Measurements from ENCODE around the gene ERN2. TPM values are rescaled to one million over a fixed set of nuclear protein-coding genes. Genes with fewer than 3 reads are reported as not detected.
"Not testable (repeated sequence)": the region's sequence is repeated elsewhere in the genome, so short reads cannot be mapped to it uniquely, and the experiment has no call there.

Gene ERN2
- total RNA-seq, result not detected
- long read RNA-seq, result 0 reads

DNA sequence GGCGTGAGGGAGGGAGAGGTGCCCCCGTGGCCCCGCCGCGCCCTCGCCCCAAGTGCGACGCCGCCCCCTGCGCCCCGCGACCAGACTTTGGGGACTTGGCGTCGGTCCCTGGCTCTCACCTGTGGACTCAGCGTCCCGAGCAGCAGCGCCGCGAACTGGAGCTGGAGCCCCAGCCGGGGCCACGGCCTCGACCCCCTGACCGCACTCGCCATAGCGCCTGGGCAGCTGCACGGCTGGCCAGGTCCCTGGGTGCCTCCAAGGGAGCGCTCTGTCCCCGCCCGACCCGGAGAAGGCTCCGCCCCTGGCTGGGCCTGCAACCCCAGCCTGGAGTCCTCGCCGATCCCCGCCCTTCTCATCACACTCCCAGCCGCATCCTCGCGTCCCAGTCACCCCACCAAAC is at the start of gene ERN2:
Gene ERN2 (minus strand): TSS at position 247 of the 400 bp plus-strand sequence. CDS start 35 bp downstream, at position 212.
- no peak for ATAC-seq
- intact Hi-C loops (cut with micrococcal nuclease), result no loop called here
- DNase-seq, result no peak

DNA sequence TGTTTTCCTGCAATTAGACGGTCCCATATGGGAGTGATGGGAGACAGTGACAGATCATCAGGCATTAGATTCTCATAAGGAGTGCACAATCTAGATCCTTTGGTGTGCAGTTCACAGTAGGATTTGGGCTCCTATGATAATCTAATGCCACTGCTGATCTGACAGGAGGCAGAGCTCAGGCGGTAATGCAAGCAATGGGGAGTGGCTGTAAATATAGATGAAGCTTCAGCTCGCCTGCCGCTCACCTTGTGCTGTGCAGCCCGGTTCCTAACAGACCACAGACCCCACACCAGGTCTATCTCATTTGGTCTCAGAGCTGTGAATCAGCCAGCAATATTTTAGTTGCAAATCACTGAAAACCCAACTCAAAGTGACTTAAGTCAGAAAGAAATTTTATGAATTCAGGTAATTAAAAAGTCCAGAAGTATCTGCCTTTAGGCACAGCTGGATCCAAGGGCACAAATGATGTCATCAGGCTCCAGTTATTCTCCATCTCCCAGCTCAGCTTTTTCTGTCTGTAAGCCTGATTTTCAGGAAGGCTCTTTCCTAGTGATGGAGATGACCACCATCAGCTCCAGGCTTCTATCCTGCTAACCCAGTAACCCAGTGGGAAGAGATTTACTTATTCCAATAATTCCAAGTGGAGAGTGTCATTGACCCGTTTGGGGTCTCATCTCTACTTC is 45.1 kb upstream of the ERN2 start:
- intact Hi-C loops (cut with micrococcal nuclease), result no loop called here
- ATAC-seq (no peak), DNase-seq (no peak)

DNA sequence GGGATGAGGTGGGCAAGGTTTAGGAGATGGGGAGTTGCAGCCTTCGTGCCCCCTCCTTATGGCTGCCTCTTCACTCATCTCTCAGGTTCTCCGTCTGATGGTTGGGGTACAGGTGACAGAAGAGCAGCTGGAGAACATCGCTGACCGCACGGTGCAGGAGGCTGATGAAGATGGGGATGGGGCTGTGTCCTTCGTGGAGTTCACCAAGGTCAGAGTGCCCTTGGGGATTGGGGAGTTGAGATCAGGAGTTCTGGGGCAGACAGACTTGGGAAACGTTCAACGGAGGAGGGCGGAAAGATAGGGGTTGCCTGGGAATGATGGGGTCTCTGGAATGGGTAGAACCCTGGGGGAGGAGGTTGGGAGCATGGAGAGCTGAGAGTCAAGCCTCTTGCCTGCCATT is 44.1 kb upstream of the ERN2 start:
- intact Hi-C loops (cut with micrococcal nuclease), result no loop called here
- no peak for ATAC-seq
- no peak for DNase-seq

DNA sequence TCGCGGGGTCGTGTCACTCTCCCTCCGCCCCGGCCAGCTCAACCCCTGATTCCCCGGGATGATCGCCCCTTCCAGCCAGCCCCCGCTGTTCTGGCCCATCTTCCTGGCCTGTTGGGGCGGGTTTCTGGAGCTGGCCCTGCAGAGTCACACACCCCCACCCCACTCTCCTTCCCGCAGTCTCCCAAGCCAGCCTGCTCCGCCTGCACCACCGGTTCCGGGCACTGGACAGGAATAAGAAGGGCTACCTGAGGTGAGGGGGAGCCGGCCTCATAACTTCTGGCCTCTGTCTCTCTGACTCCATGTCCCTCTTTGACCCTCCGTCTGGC is 42.4 kb upstream of the ERN2 start:
- DNase-seq, result no peak
- intact Hi-C loops (cut with micrococcal nuclease), result no loop called here
- no peak for ATAC-seq

DNA sequence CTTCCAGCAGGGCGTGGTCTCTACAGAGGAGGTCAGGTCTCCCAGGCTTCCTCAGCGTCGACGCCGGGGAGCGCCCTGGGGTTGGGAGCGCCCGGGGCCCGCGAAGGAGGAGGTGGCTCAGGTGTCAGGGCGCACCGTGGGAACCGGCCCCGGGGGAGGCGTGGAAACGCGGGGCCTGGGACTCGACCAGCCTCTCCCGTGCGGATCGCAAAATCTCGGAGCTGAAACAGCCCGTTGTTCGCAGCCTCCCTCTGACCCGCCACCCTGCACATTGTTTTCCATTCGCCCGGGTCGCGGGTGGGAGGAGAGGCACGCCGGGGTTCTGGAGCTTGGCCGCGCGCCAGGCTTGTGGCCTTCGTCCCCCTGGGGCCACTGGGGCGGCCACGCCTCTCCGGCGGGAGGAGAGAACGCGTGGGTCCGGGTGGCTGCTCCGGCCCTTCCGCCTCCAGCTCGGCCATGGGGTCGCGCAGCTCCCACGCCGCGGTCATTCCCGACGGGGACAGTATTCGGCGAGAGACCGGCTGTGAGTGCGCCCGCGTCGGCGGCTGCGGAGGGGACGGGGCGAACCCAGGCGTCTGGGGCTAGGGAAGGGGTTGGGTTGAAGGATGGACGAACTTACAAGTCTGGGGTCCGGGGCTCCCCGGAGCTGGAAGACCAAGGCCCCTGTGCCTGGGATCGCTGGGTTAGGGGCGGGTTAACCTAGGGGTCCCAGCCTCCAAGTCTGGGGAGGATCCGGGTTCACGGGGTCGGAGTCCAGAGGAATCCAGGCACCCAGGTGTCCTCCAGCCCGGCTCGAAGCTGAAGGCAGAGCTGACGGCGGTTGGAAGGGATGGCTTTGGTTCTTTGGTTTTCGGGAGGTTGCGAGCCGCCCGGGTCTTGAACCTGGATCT is 41.8 kb upstream of the ERN2 start, which contains the start of gene CHP2:
Gene CHP2 (plus strand): TSS at position 433 of the 890 bp plus-strand sequence. CDS start 24 bp downstream, at position 457.
- no peak for ATAC-seq
- intact Hi-C loops (cut with micrococcal nuclease), result no loop called here

DNA sequence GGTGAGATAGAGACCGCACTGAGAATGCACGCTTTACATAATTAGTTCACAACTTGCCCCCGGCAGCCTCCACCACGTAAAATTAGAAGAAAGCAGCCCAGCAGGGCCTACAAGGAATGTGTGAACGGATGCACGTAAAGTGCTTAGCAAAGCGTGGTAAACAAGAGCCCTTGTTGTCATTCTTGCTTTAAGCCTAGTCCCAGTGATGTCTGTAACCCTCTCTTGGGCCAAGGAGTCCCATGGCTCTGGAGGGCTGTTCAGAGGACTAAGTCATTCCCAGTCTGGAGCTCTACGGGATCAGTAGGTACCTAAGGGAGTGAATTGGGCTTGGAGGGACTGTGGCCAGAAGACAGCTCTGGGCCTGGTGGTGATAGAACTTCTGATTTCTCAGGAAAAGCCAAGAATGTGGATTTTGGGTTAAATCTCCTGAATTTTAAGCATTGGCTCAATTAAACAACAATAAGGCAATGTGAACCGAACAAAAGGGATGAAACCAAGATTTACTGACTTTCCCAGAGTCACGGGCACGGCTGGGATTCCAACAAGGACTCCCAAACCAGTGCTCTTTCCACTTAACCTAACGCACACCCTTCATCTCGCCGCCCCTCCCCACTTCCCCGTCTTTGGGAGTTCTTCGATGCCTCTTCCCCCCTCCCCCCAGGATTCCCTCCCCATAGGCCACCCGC is 41.0 kb upstream of the ERN2 start:
- intact Hi-C loops (cut with micrococcal nuclease), result no loop called here
- DNase-seq, result no peak
- ATAC-seq, result no peak

More for the DNA sequence above, 41.8 kb upstream of the ERN2 start, which contains the start of gene CHP2:
- peak; percentile 45 for DNase-seq

DNA sequence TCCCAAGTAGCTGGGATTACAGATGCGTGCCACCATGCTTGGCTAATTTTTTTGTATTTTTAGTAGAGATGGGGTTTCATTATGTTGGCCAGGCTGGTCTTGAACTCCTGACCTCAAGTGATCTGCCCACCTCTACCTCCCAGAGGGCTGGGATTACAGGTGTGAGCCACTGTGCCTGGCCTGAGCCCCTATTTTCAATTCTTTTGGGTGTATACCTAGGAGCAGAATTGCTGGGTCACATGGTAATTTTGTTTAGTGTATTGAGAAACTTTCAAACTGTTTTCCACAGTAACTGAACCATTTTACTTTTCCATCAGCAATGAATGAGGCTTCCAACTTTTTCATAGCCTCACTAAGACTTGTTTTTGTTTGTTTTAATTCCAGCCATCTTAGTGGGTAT is 38.0 kb upstream of the ERN2 start:
- DNase-seq; intact Hi-C loops (cut with micrococcal nuclease); ATAC-seq: not testable (repeated sequence)

DNA sequence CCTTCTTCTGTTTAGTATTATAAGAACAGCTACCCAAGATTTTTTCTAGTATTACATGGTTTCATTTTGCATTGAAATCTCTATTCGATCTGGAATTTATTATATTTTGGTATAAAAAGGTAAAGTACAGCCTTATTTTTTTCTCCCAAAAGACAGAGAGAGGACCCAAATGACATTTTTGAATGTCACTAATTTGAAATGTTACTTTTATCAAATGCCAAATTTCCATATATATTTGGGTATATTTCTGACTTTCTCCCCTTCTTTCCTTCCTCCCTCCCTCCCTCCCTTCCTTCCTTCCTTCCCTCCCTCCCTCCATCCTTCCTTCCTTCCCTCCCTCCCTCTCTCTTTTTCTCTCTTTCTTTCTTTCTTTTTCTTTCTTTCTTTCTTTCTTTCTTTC is 35.6 kb upstream of the ERN2 start:
- ATAC-seq (no peak), DNase-seq (no peak)
- intact Hi-C loops (cut with micrococcal nuclease), result no loop called here

DNA sequence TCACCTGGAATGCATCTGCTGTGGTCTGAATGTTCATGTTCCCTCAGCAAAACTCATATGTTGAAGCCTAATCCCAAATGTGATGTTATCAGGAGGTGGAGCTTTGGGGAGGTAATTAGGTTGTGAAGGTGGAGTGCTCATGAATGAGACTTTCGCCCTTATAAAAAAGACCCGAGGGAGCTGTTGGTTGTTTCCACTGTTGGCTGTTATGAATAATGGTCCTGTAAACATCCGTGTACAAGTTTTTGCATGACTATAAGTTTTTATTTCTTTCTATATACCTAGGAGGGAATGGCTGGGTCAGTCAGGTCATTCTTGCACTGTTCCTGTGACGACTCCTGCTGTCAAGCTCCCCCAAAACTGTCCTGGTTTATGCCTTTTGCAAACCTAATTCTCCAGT is 32.2 kb upstream of the ERN2 start:
- intact Hi-C loops (cut with micrococcal nuclease), result no loop called here
- ATAC-seq (no peak), DNase-seq (no peak)

DNA sequence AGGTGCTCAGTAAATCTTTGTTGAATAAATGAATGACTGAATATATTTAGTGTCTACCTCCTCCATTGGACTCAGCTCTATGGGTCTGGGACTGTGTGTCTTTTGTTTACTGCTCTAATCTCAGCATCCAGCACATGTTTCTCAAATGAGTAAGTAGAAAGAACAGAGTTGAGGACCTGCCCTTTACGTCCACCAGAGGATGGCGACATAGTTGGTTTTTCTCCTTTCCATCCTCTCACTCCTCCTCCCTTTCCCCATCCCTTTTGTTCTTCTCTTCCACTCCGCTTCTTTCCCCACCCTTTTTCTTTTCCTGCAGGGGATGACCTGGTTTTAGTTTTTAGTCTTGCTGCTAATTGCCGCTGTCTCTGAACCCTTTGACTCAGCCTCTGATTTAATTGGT is 29.7 kb upstream of the ERN2 start:
- no peak for ATAC-seq
- intact Hi-C loops (cut with micrococcal nuclease), result no loop called here
- DNase-seq, result no peak

DNA sequence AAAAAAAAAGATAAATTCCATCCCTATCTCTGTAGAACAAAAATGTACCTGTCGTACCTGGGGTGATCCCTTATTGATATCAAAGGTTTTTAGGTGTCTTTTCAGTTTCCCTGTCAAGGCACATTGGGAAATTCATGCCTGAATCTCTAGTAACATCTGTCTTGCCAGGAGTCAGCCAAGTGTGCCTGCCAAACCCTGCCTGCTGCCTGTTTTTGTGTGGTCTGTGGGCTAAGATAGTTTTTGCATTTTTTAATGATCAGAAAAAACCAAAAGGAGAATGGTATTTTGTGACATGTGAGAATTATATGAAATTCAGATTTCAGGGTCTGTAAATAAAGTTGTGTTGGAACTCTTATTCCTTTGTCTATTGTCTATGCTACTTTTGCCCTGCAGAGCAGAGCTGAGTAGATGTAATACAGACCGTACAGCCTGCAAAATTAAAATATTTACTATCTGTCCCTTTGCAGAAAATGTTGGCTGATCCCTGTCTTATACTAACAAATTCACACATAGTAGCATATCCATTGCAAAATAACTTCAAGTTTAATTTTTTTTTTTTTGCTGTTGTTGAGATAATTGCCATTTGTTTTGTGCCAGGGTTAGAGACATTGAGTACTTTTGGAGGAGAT is 28.8 kb upstream of the ERN2 start:
- no peak for ATAC-seq
- intact Hi-C loops (cut with micrococcal nuclease), result no loop called here
- DNase-seq, result no peak

DNA sequence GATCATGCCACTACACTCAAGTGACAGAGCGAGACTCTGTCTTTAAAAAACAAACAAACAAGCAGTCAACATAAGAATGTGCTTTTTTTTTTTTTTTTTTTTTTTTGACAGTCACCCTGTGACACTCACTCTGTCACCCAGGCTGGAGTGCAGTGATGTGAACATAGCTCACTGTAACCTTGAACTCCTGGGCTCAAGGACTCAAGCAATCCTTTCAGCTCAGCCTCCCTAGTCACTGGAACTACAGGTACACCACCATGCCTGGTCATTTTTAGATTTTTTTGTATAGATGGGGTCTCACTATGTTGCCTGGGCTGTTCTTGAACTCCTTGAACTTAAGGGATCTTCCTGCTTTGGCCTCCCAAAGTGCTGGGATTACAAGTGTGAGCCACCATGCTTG is 26.5 kb upstream of the ERN2 start:
- intact Hi-C loops (cut with micrococcal nuclease), result no loop called here
- DNase-seq, result no peak
- no peak for ATAC-seq

DNA sequence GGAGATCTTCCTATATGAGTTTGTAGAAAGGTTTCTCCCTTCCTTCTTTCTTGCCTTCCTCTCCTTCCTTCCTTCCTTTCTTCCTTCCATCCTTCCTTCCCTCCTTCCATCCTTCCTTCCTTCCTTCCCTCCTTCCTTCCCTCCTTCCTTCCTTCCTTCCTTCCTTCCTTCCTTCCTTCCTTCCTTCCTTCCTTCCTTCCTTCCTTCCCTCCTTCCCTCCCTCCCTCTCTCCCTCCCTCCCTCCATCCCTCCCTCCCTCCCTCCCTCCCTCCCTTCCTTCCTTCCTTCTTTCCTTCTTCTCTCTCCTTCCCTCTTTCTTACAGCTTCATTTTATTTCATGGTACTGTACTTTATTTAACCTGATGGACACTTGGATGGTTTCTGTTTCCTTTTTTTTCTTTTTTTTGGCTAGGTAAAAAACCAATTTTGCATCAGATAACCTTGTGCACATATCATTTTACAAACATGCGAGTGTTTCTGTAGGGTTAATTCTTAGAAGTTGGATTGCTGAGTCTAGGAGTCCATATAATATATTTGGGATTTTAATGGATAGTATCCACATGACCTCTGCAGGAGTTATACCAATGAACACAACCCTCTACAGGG is 24.5 kb upstream of the ERN2 start:
- intact Hi-C loops (cut with micrococcal nuclease); ATAC-seq; DNase-seq: not testable (repeated sequence)

DNA sequence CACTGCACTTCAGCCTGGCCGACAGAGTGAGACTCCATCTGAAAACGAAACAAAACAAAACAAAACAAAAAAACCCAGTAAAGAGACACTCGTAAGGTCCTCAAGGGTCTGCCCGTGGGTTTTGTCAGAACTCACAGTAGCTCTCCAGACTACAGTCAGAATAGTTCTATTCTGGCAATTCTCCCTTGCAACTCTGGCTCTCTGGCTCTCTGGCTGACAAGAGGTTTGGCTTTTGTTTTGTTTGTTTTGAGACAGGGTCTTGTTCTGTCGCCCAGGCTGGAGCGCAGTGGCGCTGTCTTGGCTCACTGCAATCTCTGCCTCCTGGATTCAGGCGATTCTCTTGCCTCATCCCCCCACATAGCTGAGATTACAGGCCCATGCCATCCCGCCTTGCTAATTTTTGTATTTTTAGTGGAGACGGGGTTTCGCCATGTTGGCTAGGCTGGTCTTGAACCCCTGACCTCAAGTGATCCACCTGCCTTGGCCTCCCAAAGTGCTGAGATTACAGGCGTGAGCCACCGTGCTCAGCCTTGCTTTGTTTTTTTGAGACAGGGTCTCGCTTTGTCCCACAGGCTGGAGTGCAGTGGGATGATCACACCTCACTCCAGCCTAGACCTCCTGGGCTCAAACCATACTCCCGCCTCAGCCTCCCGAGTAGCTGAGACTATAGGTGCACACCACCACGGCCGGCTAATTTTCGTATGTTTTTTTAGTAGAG is 21.3 kb upstream of the ERN2 start:
- no peak for DNase-seq
- no peak for ATAC-seq
- intact Hi-C loops (cut with micrococcal nuclease), result no loop called here

DNA sequence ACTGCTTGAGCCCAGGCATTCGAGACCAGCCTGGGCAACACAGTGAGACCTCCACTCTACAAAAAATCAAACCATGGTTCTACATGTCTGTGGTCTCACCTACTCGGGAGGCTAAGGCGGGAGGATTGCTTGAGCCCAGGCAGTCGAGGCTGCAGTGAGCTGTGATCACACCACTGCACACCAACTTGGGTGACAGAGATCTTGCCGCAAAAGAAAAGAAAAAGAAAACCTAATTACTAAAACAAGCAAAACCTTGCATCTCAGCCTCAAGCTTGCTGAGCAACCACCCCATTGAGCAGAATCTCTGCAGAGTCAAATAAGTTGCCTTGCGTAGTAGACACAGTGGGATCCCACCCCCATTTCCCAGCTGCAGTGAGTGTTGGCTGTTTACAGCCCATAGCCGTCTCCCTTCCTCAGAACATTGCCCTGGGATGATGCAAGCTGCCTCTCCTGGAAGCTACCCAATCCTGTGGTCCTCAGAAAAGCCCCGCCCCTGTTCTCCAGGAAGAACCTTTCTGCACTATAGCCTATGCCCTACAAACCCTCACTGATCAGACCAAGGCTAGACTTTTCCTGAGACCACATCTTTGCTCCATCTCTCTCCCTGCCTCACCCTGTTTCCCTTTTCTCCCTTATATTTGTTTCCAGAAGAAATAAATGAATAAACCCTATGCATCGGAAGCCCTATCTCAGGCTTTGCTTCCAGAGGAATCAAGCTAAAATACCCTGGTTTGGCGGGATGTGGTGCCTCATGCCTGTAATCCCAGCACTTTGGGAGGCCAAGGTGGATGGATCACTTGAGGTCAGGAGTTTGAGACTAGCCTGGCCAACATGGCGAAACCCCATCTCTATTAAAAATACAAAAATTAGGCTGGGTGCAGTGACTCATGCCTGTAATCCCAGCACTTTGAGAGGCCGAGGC is 16.7 kb upstream of the ERN2 start:
- intact Hi-C loops (cut with micrococcal nuclease), result no loop called here
- no peak for ATAC-seq
- DNase-seq, result no peak

DNA sequence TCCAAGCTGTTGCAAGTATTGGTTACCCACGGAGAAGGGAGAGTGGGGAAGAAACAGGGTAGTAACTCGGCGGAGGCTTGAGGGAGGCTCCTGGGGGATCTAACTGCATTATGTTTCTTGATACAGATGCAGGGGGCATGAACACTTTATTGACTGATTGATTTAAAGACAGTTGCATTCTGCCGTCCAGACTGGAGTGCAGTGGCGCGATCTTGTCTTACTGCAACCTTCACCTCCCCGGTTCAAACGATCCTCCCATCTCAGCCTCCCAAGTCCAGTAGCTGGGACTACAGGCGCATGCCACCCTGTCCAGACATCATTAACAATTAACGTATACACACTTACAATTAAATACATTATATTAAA is 15.1 kb upstream of the ERN2 start:
- no peak for ATAC-seq

DNA sequence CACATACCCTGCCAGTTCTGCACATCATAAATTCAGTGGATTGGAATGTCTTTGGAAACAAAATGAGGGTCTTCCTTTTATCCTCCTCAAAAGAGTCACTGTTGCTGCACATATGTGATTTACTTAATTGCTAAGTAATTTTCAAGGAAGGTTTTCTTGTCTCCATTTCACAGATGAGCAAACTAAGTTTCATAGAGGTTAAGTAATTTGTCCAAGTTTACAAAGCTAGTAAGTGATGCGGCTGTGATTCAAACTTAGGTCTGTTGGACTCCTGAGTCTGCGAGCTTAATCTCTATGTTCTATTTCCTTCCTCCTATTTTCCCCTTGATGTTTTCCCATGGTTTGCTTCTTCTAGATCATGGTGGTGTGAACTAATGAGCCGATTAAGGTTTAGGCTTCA is 13.7 kb upstream of the ERN2 start:
- DNase-seq (no peak), ATAC-seq (no peak)
- intact Hi-C loops (cut with micrococcal nuclease), result no loop called here

More for the DNA sequence above, 15.1 kb upstream of the ERN2 start:
- intact Hi-C loops (cut with micrococcal nuclease), result no loop called here
- DNase-seq, result no peak

DNA sequence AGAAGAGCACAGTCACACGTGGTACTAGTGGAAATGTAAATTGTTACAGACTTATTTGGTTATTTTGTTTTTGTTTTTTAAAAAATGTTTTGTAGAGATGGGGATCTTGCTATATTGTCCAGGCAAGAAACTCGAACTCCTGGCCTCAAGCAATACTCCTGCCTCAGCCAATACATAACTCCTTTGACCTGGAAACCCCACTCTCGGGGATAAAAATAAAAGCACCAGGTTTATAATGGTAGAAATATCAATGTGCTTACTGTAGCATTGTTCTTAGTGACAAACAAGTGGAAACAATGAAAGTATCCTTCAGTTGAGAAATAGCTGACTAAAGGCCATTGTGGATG is 11.7 kb upstream of the ERN2 start:
- intact Hi-C loops (cut with micrococcal nuclease), result no loop called here
- ATAC-seq, result no peak
- no peak for DNase-seq
